ENCODE measurements around the gene NHSL2. TPM values are rescaled to one million over a fixed set of nuclear protein-coding genes. Genes with fewer than 3 reads are reported as not detected.

The NHSL2 gene
- total RNA-seq, 1 experiment from 2014 or later: 0.07 TPM

DNA sequence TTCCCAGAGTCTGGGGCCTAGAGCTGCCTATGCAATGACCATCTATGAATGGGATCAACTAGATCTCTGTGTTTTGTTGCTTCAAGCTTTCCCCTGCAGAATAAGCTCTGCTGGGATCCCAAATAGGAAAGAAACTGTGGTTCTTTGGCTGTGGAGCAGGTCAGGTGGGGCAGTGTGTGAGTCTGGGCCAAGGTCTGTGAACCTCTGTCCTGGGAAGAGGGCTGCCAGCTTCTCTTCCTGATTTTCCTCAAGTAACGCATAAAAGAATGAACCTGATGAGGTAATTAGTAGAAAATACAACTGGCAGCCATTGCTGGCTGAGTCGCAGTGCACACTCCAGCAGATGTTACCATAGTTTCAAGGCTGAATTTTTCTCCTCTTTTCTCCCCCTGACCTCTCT is 266.3 kb downstream of the NHSL2 start:
- Histone ChIP-seq H3K27ac (ENCODE audit: low read length) (no peak overlapping the region), H3K9me3 (ENCODE audit: low read length) (no peaks in the 10 kb centered on the region), H3K4me3 (ENCODE audit: low read length) (no peak overlapping the region), H4K20me1 (ENCODE audit: low read length) (no peaks in the 10 kb centered on the region), H3K9me2 (replicated peaks; ENCODE audit: low read length) (no peaks in the 10 kb centered on the region), H3F3A (ENCODE audit: low read length, unreplicated experiment) (no peaks in the 10 kb centered on the region), H3K27me3 (ENCODE audit: low read length) (no peaks in the 10 kb centered on the region), H3K36me3 (ENCODE audit: low read depth, low read length) (no peaks in the 10 kb centered on the region), H3K79me2 (ENCODE audit: low read length) (peaks cover 4% of the 10 kb centered on the region), H3K4me1 (ENCODE audit: insufficient read depth, low read length) (peaks cover 6% of the 10 kb centered on the region), H2AFZ (ENCODE audit: low read length) (no peak overlapping the region), H3K4me2 (ENCODE audit: low read length) (no peak overlapping the region), H3K9ac (ENCODE audit: low read length) (no peak overlapping the region)
- no peak for DNase-seq
- POLR2A ChIA-PET (ENCODE audit: unreplicated experiment): no interaction called here
- ATAC-seq: no peak
- CTCF ChIA-PET: no interaction called here
- no TSS peak for BruUV-seq (replicated peaks)
- intact Hi-C loops (cut with micrococcal nuclease): no loop called here
- no peak for TF ChIP-seq EZH2 (IDR thresholded peaks at IDR 0.05; ENCODE audit: low read length, unreplicated experiment)
- no peak for TF ChIP-seq EZH2phosphoT487 (IDR thresholded peaks at IDR 0.05; ENCODE audit: borderline replicate concordance, low read length)
- TF ChIP-seq CTCF (conservative IDR thresholded peaks at IDR 0.05; ENCODE audit: low read depth, low read length): no peak

GRCh38 chrX:72180539-72180938 is 269.9 kb downstream of the NHSL2 start:
- Histone ChIP-seq H3K9ac (ENCODE audit: low read length) (peak overlapping the region; percentile 86), H3K4me3 (ENCODE audit: low read length) (peak overlapping the region; percentile 78), H3K79me2 (ENCODE audit: low read length) (peaks cover 22% of the 10 kb centered on the region), H3F3A (ENCODE audit: low read length, unreplicated experiment) (no peaks in the 10 kb centered on the region), H3K9me3 (ENCODE audit: low read length) (no peaks in the 10 kb centered on the region), H3K4me2 (ENCODE audit: low read length) (peak overlapping the region; percentile 90), H2AFZ (ENCODE audit: low read length) (peak overlapping the region; percentile 92), H3K27me3 (ENCODE audit: low read length) (no peaks in the 10 kb centered on the region), H3K4me1 (ENCODE audit: insufficient read depth, low read length) (peaks cover 12% of the 10 kb centered on the region), H3K27ac (ENCODE audit: low read length) (peak overlapping the region; percentile 74; the same call in 1 of the 2 replicates), H4K20me1 (ENCODE audit: low read length) (no peaks in the 10 kb centered on the region), H3K9me2 (replicated peaks; ENCODE audit: low read length) (no peaks in the 10 kb centered on the region), H3K36me3 (ENCODE audit: low read depth, low read length) (no peaks in the 10 kb centered on the region)
- BruUV-seq (replicated peaks): no TSS peak
- ATAC-seq (no peak), DNase-seq (no peak)
- TF ChIP-seq EZH2 (IDR thresholded peaks at IDR 0.05; ENCODE audit: low read length, unreplicated experiment): no peak
- intact Hi-C loops (cut with micrococcal nuclease): loop anchor here (5.0 to 10.0 kb wide), 3 partner anchors 53 to 442 kb away; partner anchors contain the start of gene ERCC6L
- ChIA-PET POLR2A (ENCODE audit: unreplicated experiment) (no interaction called here), CTCF (interaction anchor here (0.7 kb wide), 1 partner anchor 360 kb away, joined by 3 read pairs; no protein-coding TSS in a partner anchor)

- DNase-seq (peak; percentile 97), ATAC-seq (peak; percentile 96)
- Histone ChIP-seq H3K9ac (ENCODE audit: low read length) (peak within 1 kb of the TSS; percentile 86), H3K27ac (ENCODE audit: low read length) (peak within 1 kb of the TSS; percentile 74), H3K4me2 (ENCODE audit: low read length) (peak within 1 kb of the TSS; percentile 90), H2AFZ (ENCODE audit: low read length) (peak within 1 kb of the TSS; percentile 92), H3K4me1 (ENCODE audit: insufficient read depth, low read length) (peaks cover 12% of the 10 kb centered on the region), H3K36me3 (ENCODE audit: low read depth, low read length) (no peaks in the 10 kb centered on the region), H3K27me3 (ENCODE audit: low read length) (no peaks in the 10 kb centered on the region), H3K9me2 (replicated peaks; ENCODE audit: low read length) (no peaks in the 10 kb centered on the region), H3K4me3 (ENCODE audit: low read length) (peak within 1 kb of the TSS; percentile 78), H3K9me3 (ENCODE audit: low read length) (no peaks in the 10 kb centered on the region), H4K20me1 (ENCODE audit: low read length) (no peaks in the 10 kb centered on the region), H3K79me2 (ENCODE audit: low read length) (peaks cover 22% of the 10 kb centered on the region), H3F3A (ENCODE audit: low read length, unreplicated experiment) (no peaks in the 10 kb centered on the region)
- TF ChIP-seq EZH2phosphoT487 (IDR thresholded peaks at IDR 0.05; ENCODE audit: borderline replicate concordance, low read length) (no peak), CTCF (conservative IDR thresholded peaks at IDR 0.05; ENCODE audit: low read depth, low read length) (no peak), EZH2 (IDR thresholded peaks at IDR 0.05; ENCODE audit: low read length, unreplicated experiment) (no peak)
- BruUV-seq (replicated peaks): no TSS peak
- ChIA-PET CTCF (interaction anchor here (0.7 kb wide), 1 partner anchor 359 kb away, joined by 3 read pairs; no protein-coding TSS in a partner anchor), POLR2A (ENCODE audit: unreplicated experiment) (interaction anchor here (0.6 kb wide), 2 partner anchors 20 to 57 kb away, joined by 3 read pairs; no protein-coding TSS in a partner anchor)
- intact Hi-C loops (cut with micrococcal nuclease): loop anchor here (5.0 to 10.0 kb wide), 3 partner anchors 53 to 441 kb away; partner anchors contain the start of gene ERCC6L
Observed at GRCh38 chrX:72181178-72182125, 270.8 kb downstream of the NHSL2 start, which contains the start of gene PIN4. Gene PIN4 (plus strand): TSS chrX:72181757. CDS start chrX:72181786, 29 bp downstream.
